ENCODE results near the gene ADARB2.
"Not testable (repeated sequence)": the region's sequence is repeated elsewhere in the genome, so short reads cannot be mapped to it uniquely, and the experiment has no call there.

ADARB2 gene

GRCh38 chr10:1327759-1328158 is 409.6 kb downstream of the ADARB2 start:
- DNase-seq (ENCODE audit: low read depth, low spot score): no peak

DNA sequence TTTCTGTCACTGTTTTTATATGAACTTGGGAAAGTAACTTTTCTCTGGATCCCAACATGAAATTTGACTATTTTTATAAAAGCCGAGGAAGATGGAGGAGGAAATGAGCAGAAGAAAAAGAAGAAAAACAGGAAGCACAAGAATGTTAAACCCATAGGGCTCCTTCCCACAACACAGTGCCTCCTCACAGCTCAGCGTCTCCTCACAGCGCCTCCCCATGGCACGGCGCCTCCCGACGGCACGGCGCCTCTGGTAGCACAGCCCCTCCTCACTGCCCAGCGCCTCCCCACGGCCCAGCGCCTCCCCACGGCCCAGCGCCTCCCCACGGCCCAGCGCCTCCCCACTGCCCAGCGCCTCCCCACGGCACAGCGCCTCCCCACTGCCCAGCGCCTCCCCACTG is 410.8 kb downstream of the ADARB2 start:
- not testable (repeated sequence) for DNase-seq (ENCODE audit: low read depth, low spot score)

- no peak for DNase-seq (ENCODE audit: low read depth, low spot score)
Observed at GRCh38 chr10:1324903-1325302, 412.4 kb downstream of the ADARB2 start.

DNA sequence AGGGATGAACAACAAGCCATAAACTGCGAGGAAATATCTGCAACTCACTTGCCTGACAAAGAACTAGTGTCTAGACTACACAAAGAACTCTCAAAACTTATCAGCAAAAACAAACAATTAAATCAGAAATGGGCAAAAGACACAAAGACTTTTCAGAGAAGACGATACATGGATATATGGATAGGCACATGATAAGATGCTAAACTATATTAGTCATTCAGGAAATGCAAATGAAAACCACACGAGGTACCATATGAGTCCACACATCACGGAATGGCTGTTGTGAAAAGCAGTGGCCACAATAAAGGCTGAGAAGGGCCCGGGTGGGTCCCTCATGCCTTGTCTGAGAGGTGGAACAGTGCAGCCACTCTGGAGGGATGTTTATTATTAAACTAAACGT is 413.4 kb downstream of the ADARB2 start:
- DNase-seq (ENCODE audit: low read depth, low spot score): no peak

DNA sequence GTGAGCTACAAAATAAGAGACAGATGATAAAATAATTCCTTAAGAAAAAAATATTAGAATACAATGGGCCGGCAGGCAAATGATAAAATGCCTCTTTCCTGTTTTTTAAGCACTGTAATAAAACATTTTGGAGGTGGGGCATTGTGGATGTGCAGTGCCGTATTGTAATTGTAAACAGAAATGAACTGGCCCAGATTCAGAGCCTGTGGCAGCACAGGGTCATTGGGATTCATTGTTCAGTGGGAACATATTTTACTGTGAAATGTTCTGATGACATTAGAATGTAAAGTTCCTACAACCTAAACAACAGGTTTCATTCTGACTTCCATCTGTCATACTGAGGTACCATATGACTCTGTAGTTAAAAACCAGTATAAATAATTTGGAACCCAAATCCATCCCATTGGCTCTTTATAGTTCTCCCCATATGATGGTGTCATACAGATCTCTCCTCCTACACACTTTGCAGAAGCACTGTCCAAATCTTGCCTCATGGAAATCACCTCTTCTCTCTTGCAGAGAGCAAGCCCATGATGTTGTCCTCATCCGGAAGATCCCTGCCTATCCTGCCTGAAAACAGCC is 416.5 kb downstream of the ADARB2 start:
- DNase-seq (ENCODE audit: low read depth, low spot score): no peak

GRCh38 chr10:1316809-1317143 is 420.5 kb downstream of the ADARB2 start:
- no peak for DNase-seq (ENCODE audit: low read depth, low spot score)

DNA sequence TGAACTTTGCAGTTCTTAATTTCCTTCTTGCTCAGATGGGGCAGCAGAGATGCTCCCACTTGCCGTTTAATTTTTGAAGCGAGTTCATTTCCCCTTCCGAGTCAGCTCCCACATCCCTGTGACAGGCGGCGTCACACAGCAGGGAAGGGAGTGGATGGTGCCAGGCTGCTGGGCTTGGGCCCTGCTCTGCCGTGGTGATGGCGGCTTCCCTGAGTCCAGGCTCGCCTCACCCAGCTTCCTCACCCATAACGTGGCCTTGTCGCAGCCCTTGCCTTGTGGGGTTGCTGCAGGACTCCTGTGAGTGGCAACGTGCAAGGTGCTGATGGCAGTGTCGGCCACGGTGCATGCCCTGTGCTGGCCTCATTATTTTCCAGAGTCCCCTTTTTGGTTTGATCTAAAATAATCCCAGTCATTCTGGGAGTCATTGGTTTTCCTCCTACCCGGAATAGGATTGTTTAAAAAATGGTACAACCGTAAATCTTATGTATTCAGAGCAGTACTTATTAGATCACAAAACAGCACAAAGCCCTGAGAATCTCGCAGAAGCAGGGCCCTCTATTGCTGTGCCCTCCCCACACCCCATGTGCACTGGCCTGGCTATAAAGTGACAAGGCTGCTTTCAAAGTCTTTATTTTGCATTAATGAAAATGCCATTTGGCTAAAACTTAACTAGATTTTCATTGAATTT is 421.1 kb downstream of the ADARB2 start:
- DNase-seq (ENCODE audit: low read depth, low spot score): no peak

- no peak for DNase-seq (ENCODE audit: low read depth, low spot score)
Observed at GRCh38 chr10:1315178-1315577, 422.1 kb downstream of the ADARB2 start.

DNA sequence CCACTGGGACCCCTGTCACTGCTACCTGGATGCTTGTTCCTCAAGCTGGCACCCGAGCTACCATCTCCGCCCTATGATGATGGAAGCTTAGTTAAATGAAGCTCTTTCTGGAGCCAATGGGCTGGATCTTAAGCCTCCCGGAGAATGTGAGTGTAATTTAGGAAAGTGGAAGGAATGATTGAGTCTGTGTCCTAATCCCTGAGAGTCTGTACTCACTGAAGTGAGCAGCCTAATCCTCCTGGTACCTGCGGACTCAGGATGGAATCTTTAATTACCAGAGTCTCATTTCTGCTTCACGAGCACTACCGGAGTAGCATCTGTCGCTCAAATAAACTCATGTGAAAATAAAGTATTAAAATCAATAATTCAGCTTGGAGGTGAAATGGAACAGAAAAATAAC is 425.6 kb downstream of the ADARB2 start:
- DNase-seq (ENCODE audit: low read depth, low spot score): no peak

DNA sequence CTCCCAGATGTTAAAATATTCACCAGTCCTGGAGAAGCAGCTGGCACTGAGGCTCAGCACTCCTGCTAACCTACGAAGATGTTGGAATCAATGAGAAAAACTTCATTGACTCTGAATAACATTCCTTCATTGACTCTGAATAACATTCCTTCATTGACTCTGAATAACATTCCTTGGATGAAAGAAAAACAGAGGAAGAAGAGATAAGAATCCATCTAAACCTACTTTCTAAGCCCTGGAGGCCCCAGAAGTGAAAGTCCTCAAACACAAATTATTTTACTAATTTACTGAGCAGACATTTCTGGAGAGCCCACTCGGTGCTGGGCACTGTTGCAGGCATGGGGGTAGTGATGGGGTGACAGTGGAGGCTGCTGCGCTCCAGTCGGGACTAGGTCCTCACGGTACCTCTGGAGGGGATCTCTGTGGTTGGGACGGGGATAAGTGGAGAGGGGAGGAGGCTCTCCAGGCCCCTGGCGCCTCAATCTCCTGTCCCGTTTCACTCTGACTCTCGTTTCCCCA is 427.0 kb downstream of the ADARB2 start:
- no peak for DNase-seq (ENCODE audit: low read depth, low spot score)

- no peak for DNase-seq (ENCODE audit: low read depth, low spot score)
Observed at GRCh38 chr10:1309617-1310270, 427.6 kb downstream of the ADARB2 start.

DNA sequence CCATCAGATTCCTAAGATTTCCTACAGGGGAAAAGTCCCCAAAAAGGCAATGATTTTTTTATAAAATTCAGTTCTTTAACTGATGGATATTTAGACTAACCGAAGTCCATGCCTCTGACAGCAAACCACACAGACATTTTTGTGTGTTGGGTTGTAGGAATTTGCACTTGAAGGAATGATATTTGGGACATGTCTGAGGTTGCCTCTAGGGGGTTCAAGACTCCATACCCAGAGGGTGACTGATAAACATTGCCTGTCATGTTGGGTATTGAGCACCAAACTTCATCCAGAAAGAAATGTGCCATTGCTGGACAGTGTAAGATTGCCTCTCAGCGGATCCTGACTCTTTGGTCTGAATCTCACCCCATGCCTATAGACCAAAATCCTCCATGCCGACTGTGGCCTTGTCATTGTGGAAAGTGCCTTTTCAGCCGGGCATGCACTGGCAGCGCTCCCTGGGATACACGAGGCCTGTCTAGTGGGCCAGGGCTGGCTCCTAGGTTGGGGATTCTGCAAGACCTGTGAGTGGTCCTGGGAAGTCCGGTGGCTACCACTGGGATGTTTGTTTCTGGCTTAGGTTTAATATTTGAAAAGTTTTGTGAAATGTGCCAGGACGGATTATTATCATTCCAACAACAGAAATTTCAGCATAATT is 428.2 kb downstream of the ADARB2 start:
- DNase-seq (ENCODE audit: low read depth, low spot score): no peak

- no peak for DNase-seq (ENCODE audit: low read depth, low spot score)
Observed at GRCh38 chr10:1308173-1308961, 429.0 kb downstream of the ADARB2 start.

DNA sequence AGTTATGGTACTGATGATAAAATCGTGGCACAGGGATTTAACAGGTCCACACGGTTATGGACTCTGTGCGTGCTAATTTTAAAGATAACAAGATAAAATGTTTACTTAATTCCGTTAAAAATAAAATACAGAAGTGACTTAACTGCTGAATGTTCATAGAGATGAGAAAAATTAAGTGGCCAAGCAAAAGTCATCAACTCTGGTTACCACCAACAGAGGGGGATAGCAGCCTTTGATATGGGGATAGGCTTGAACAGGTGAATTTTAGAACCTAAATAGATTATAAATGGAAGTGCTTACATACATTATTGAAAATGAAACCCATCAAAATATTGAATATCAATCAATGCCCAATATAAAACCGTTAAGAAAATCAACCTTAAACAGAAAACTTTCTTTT is 436.2 kb downstream of the ADARB2 start:
- DNase-seq (ENCODE audit: low read depth, low spot score): no peak

DNA sequence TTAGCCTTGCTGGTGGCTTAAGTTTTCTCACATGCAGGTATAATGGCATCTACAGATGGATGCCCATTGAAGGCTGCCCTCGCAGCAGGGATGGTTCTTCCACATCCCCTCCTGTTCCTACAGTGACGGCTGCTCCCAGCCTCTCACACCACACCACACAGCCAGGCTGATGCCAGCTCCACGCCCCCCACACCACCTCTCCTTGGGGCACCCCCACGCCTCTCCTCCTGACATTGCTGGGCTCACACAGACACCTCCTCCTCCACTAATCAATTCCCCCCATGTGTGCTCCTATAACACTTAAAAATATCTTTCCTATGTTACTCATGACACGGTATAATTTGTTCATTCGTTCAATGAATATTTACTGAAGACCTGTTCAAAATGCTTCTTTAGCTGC is 437.1 kb downstream of the ADARB2 start:
- no peak for DNase-seq (ENCODE audit: low read depth, low spot score)

DNA sequence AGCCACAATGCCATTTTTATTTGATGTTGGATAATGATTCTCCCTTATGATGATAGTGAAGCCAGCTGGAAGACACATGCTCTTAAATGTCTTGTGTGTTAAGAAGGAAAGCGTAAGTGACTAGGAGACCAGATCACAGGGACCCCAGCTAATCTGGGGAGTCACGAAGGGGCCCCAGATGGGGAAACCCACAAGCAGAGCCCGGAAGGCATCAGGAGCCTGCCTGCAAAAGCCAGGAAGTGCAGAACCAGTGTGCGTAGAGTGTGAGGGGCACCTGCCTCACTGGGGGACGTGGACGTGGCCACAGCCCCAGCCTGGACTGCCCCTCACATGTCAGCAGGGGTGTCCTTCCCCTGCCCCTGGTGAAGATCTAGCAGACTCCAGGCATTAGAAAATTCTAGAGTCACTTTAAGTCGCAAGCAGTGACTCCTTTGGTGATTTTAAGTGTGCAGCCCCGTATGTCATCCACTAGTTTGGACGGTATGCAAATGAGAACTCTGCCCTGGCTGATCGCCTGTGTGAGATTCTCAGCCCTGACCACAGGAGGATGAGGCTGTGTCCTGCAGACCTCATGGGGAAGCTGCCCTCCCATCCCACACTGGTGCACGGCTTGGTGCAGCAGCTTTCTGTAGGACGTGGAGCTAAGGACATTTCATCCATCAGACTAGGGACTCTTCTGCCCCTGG is 438.1 kb downstream of the ADARB2 start:
- no peak for DNase-seq (ENCODE audit: low read depth, low spot score)

DNA sequence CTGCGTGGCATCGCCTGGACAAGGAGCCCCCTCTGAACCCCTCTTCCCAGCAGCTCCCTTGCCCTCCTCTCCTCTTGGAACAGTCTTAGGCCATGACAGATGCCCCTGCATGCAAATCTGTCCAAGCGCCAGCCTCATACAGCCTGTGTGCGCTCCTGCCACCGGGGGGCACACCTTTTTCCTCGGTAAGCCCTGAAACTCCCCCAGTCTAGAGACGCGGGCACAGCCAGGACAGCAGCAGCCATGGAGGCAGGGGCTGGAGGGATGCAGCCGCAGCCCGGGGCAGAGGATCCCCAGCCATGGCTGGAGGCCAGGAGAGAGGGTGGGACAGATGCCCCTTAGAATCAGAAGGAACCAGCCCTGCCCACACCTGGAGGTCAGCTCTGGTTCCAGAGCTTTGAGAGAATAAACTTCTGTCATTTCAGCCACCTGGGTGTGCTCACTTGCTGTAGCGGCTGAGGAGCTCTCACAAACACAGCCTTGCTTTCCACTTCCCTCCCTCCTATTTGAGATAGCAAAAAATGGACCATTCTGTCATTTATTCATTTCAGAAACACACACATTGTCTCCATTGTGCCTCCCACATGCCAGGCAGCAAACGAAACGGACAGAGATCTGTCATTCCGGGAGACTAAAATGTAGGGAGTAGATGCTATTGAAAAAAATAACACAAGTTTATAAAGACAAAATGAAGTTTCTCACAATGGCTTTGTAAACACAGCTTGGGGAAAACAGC is 439.6 kb downstream of the ADARB2 start:
- no peak for DNase-seq (ENCODE audit: low read depth, low spot score)

GRCh38 chr10:1295756-1296480 is 441.4 kb downstream of the ADARB2 start:
- no peak for DNase-seq (ENCODE audit: low read depth, low spot score)

DNA sequence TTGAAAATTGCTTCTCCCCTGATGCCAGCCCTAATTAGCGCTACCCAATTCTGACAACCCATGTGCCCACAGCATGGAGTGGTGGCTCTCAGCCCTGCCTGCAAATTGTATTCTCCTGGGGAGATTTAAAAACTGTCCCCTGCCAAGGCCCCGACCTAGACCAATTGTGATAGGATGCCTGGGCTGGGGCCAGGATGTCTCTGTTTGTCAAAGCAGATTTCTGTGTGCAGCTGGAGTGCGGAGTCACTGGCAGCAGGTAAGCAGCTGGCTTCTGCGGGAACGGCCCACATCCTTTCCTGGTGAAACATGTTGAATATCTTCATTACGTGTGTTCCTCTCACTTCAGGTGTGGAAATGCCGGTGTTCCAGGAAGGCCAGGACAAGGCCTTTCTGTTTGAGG is 442.6 kb downstream of the ADARB2 start:
- DNase-seq (ENCODE audit: low read depth, low spot score): no peak

Data from smooth muscle cell of the brain vasculature (primary cell).